NOMO-1 treated with dmso at 0.1 percent for 144 hours (cell line): ENCODE results near the gene SMIM41.

Experiments used
- DNase-seq: peaks from one replicate; lab custom pipeline; 2025; ENCODE audit not compliant: unreplicated experiment; lab: John Stamatoyannopoulos, UW

The SMIM41 gene

GRCh38 chr12:52145228-52146088 lies 66.0 kb downstream of the SMIM41 start:
- DNase-seq: no peak

DNA sequence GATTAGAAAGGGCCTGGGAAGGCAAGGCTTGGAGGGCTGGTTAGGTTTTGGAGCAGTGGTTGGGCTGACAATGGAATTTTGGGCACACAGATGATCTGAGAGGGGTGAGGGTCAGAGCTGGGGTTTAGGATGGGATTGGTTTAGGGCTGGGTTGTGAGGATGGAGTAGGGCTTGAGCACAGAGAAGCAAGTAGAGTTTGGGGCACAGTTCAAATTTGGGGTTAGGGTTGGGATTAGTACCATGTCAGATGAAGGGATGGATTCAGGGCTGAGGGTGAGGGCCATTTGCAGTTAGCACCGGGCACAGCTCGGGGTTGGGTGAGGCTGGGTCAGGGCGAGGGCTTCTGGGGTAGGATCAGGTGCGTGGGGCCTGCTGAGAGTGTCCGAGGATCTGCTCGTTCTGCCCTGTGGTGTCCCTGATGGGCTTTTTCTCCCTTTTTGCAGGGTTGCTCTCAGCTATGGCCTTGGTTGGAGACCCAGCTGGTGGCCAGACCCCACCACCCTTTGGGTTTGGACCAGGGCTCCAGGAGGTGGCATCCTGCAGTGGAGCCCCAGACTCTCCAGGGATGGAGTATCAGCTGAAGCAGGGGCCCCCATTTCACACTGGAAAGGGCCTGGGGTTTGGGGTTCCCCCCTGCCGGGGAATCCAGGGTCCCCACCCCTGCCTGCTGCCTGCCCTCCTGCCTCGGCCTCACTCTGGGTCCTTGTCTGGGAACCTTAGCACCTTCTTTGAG lies 66.8 kb downstream of the SMIM41 start:
- DNase-seq: no peak

DNA sequence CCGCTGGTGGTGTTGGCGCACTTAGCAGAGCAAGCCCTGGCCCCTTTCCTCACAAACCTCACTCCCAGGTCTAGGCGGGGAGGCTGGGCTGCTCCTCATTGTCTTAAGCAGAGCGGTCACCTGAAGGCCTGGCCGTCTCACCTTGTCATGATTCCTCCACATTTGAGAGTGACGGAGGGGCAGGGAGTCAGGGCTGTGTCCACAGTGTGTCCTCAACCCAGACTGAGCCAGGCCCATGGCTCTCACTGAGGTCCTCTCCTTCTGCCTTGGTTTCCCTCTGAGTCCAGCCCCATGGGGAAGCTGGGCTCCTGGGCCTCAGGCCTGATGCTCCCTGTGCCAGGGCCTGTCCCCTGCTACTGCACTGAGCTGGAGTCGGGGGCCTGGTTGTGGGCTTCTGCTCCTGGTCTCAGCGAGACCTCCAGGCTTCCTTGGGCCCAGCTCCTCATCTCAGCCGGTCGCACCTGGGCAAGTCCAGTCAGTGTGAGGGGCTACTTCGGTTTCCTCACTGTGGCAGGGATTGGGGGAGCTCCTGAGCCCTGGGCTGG lies 67.4 kb downstream of the SMIM41 start:
- no peak for DNase-seq

DNA sequence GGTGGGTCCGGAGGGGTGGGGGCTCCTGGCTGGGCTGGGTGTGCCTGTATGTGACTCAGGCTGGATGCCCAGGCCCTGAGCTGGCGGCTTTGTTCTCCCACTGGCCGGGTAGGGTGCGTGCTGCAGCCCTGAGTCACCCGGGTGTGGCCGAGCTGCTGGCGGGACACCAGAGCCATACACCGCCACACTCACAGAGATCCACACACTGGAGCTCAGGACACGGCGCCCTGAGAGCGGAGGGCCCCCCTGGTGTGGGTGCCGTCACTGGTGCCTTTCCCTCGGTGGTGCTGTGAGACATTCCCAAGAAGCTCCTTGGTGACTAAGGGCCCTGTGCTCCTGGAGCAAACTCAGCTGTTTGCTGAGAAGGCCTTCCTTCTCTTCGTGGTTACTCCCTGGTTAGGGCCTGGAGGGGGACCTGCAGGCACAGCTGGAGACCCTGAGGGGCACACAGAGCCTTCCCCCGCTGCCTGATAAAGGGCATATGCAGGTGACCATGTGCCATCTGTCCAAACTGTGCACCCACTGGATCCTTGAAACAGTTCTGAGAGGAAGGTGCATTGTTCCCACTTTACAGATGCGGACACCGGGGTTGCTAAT lies 68.0 kb downstream of the SMIM41 start:
- DNase-seq: no peak

- no peak for DNase-seq
These were observed 68.5 kb downstream of the SMIM41 start for GRCh38 chr12:52147964-52148463.

- no peak for DNase-seq
These were observed 69.1 kb downstream of the SMIM41 start for GRCh38 chr12:52148464-52149181.

DNA sequence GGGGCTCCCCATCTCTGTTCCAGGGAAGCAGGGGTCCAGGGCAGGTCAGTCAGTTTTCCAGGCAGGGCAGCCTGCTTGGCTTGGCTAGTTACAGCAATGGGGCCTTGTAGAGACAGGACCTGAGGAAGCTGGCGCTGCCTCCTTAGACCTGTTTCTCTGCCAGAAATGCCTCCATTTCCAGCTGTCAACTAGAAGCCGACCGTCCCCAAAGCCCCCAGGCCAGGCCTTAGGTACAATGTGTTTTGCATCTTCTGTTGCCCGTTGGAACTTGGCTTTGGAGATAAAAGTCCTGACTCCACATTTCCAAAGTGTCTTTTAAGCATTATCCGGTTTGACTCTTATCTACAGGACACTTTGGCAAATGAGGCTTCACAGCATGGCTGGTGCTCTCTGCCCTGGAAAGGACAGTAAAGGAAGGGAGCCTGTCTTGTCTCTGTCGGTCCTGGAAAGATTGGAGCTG lies 69.7 kb downstream of the SMIM41 start:
- no peak for DNase-seq

DNA sequence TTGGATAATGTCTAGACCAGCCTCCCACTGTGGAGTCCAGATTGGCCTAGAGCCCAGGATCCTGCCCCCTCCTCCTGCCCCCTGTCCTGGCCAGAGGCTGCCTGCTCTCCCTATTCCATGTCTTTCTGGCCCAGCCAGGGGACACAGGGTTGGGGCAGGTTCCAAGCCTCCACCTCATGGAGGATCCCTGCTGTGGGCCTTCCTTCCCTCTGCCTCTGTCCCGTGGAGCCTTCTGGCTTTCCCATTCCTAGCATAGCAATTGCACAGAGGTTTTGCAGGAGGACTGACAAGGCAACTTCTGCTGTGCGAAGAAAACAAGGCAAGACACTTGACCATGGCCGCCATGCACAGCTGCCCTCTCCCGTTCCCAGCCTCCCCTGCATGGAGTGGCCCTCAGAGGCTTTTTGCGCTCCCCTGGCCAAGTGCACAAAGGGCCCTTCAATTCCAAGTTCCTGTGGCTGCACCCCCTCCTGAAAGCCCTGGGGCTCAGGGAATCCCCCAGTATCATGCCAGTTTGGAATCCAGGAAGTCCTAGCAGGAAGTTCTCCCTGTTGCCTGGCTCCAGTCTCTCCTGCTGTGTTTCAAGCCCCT lies 70.2 kb downstream of the SMIM41 start:
- DNase-seq: no peak

GRCh38 chr12:52151153-52151836 lies 71.8 kb downstream of the SMIM41 start:
- DNase-seq: no peak

DNA sequence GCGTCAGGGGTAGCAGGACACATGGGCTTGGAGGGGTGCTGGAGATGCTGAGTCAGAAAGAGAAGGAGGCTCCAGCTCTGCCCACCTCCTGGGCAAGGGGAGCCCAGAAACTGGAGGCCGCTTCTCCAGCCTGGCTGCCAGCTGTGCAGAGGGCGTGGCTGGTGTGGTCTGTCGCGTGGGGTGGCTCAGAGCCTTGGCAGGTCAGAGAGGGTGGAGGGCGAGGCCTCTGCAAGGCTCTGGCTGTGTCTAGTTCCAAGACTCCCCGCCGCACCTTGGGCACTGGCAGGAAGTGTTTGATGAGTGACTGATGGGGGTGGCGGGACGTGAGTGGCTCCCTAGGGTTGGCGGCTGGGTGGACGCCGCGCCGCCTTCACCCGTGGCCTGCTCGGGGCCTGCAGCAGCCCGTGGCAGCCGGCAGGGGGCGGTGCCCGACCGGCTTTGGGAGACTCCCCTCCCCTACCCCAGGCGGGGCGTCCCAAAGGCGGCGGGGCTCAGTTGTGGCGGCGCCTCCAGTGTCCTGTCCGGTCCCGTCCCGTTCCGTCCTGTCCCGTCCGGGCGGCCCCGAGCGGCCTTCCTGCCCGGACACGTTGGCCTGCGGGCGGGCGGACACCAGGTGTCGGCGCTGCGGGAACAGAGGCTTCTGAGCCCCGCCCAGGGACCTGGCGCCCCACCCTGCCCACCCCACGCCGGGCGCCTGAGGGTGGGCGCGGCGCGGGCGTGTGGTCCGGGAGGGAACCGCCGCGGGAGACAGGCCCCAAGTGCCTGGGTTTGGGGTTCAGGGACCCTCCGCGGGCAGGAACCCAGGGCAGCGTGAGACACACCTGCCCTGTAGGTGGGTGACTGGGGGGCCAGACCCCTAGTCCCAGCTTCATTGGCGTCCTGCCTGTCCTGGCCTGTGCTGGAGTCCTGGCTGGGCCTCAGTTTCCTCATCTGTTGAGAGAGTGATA lies 72.6 kb downstream of the SMIM41 start:
- DNase-seq: peak; percentile 35

DNA sequence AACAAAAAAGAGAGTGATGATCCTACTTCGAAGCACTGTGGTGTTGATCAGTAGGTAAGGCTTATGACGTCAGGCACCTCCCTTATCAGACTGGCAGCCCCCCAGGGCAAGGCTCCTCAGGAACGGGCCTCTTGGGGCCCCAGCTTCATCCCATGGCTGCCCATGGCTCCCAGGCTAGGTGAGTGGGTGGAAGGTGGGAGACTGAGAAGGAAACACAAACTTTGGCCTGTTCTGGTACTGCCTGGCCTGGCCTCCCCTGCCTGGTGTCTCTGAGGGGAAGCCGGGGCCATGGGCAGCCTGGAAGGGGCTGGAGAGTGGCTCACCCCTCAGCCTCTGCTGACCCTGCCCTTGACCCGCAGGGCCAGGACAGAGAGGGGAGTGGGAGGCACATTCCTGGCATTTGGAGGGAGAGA lies 73.4 kb downstream of the SMIM41 start:
- no peak for DNase-seq

DNA sequence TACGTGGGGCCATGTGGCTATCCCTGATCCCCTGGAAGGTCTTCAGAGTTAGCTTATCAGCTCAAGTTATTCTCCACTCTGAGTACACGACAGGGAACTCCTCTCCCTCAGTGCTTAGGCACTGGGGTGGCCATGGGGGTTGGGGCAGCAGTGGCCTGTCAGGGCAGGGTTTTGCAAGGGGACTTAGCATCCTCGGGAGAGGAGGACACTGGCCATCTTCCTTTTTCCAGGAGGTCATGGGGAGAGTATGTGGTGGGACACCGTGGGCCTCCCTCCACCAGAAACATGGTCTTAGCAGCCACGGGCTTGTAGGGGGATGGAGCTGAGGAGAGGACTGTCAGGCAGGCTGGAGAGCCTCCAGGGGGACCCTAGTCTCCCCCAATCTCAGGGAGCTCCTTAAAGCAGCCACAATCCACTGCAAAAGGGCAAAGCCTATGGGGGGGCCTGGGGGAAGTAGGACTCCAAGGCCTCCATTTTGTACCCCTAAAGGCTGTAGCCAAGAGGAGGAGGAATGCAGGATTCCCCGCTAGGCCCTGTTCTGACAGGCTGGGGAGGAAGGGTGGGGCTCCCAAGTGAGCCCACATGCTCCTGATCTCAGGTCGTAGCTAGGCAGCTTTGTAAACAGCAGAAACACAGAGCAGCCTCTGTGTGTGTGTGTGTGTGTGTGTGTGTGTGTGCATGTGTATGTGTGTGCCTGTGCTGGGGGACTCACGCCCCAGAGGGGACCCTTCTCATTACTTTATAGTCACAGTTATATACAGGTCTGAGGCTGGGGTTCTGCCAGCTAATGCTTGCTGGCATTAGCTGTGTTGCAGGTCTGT lies 75.8 kb downstream of the SMIM41 start:
- DNase-seq: no peak

DNA sequence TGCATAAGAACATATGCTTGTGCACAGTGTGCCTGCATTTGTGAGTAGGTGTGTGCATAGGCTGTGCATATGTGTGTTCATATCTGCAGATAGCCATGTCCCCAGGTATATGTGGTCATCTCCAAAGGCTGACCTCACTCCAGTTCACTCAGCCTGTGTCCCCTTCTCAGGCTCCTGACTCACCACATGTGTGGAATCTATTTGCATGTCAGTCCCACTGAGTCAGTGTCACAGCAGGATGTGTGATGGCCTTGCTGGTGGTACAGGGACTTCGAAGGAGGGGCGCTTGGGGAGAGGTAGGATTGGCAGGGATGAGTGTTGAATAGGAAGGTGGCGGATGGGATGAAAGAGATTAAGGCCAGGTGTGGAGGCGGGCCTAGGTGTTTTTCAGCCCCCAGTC lies 76.8 kb downstream of the SMIM41 start:
- no peak for DNase-seq

DNA sequence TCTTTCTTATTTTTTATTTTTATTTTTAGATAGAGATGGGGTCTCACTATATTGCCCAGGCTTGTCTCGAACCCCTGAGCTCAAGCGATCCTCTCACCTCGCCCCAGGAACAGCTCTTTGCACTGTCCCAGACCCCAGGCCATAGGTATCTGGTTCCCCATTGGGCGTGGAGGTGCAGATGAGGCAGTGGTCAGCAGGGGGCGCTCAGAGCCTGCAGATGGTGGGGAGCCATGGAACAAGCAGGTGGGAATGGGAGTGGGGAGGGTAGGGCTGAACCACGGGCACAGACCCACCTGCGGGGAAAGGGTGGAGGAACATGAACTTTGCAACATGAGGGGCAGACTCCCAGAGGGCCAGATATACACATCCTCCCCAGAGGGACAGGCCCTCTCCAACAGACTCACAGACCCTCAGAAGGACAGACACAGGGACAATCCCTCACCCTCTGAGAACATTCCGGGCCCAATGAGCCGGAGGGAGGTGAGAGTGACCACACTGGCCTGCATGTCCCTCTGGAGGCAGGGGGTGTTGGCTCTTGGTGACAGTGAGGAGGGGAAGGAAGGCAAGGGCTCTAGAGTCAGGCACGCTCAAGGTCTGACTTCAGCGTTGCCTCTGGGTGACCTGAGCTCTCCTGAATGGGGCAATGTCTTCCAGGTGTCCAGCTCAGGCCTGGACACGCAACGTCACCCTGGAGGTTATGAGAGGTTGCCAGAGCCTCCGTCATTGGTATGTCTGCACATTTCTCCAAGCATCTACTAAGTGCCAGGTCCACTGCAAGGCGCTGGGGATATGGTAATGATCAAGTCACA lies 77.5 kb downstream of the SMIM41 start:
- DNase-seq: peak; percentile 7

GRCh38 chr12:52157566-52158150 lies 78.2 kb downstream of the SMIM41 start:
- DNase-seq: no peak
